GM23338 (cell line): ENCODE measurements around the gene TRAF7.

Experiments
- CTCF ChIP-seq, 2 experiments: fragments of 200-600 bp in 1 of 2; sonication (generic) in 1 of 2; conservative IDR thresholded peaks; 2 replicates each; pipeline versions ENCODE4 v1.5.1 to v1.6.1; 2016 to 2017; ENCODE audit warnings: antibody characterized with exemption in 2 of 2, low read depth in 2 of 2, mild to moderate bottlenecking in 2 of 2, moderate library complexity in 1 of 2
- ETS1 ChIP-seq: IDR thresholded peaks from 2 replicates; pipeline ENCODE4 v1.6.1; 2016; ENCODE audit warnings: antibody characterized with exemption

- no peak for TF ChIP-seq CTCF (conservative IDR thresholded peaks at IDR 0.05; ENCODE audit: low read depth in 2 of 2)
- no peak for TF ChIP-seq ETS1
Observed at GRCh38 chr16:2210009-2210332, 54.4 kb downstream of the TRAF7 start.
